AG04450 (cell line): ENCODE measurements around the gene KIF26B. TPM values are rescaled to one million over a fixed set of nuclear protein-coding genes. Genes with fewer than 3 reads are reported as not detected.
"Not testable (repeated sequence)": the region's sequence is repeated elsewhere in the genome, so short reads cannot be mapped to it uniquely, and the experiment has no call there.

ENCODE experiments used
- CTCF ChIA-PET: fragments of 300-600, 350-600 bp; formaldehyde crosslinking; extraction: SDS; loops from one replicate; lab custom pipeline; 2022; ENCODE audit warnings: antibody characterized with exemption, inconsistent platforms; lab: Charles Lee
- POLR2A ChIA-PET: fragments of 350-600 bp; formaldehyde crosslinking; extraction: SDS; loops from one replicate; lab custom pipeline; 2021; ENCODE audit warnings: antibody characterized with exemption, inconsistent platforms; lab: Yijun Ruan, JAX
- DNase-seq: peaks from one replicate; pipeline ENCODE4 v3.0.0-alpha.2; 2011; ENCODE audit warnings: low read depth, low spot score
- H3K27ac ChIP-seq: one replicate; pipeline ENCODE4 v1.5.1; 2012; ENCODE audit warnings: low read depth, low read length, control low read depth
- H3K27me3 ChIP-seq: one replicate; pipeline ENCODE4 v1.6.0; 2012; ENCODE audit warnings: low read length; ENCODE audit not compliant: control insufficient read depth, insufficient read depth
- H3K4me3 ChIP-seq: 2 replicates; pipeline ENCODE4 v1.5.1; 2011; ENCODE audit warnings: mild to moderate bottlenecking, low read depth, low read length, control low read depth
- H3K9me3 ChIP-seq: 2 replicates; pipeline ENCODE4 v1.5.1; 2012; ENCODE audit warnings: low read length; ENCODE audit not compliant: control insufficient read depth, insufficient read depth
- CTCF ChIP-seq: IDR thresholded peaks from 2 replicates; pipeline ENCODE4 v1.5.1; 2011; ENCODE audit warnings: low read depth, low read length, control low read depth, inconsistent platforms
- polyA plus RNA-seq: library from polyadenylated mRNA; depleted of rRNA; stranded (reverse); fragments of >200 nt; gene quantifications from 2 replicates; pipeline ENCODE4 v1.2.3, GENCODE V29; 2011

KIF26B gene
- polyA plus RNA-seq, 1 experiment, result 2.4 TPM

- CTCF ChIA-PET, result interaction anchor here (0.6 to 1.7 kb wide), 2 partner anchors 10 to 20 kb away, joined by 4 to 6 read pairs; no protein-coding TSS in a partner anchor
- no peak overlapping the region for H3K27ac ChIP-seq
- POLR2A ChIA-PET, result no interaction called here
- H3K9me3 ChIP-seq, result no peaks in the 10 kb centered on the region
- H3K27me3 ChIP-seq, result no peaks in the 10 kb centered on the region
- H3K4me3 ChIP-seq, result no peak overlapping the region
- TF ChIP-seq CTCF, result no peak
- no peak for DNase-seq
Observed at GRCh38 chr1:245313576-245313975, 158.8 kb downstream of the KIF26B start.

- Histone ChIP-seq H3K9me3 (no peaks in the 10 kb centered on the region), H3K4me3 (no peak overlapping the region), H3K27ac (no peak overlapping the region), H3K27me3 (no peaks in the 10 kb centered on the region)
- CTCF ChIA-PET, result no interaction called here
- DNase-seq, result no peak
- POLR2A ChIA-PET, result no interaction called here
- TF ChIP-seq CTCF, result no peak
Observed at GRCh38 chr1:245316784-245317183, 162.0 kb downstream of the KIF26B start.

GRCh38 chr1:245317217-245317616 lies 162.4 kb downstream of the KIF26B start:
- Histone ChIP-seq H3K4me3 (no peak overlapping the region), H3K27me3 (no peaks in the 10 kb centered on the region), H3K27ac (no peak overlapping the region), H3K9me3 (no peaks in the 10 kb centered on the region)
- no peak for DNase-seq
- no peak for TF ChIP-seq CTCF
- ChIA-PET POLR2A (no interaction called here), CTCF (interaction anchor here (0.6 kb wide), 1 partner anchor 191 kb away, joined by 3 read pairs; no protein-coding TSS in a partner anchor)

GRCh38 chr1:245319094-245319493 lies 164.3 kb downstream of the KIF26B start:
- POLR2A ChIA-PET, result no interaction called here
- Histone ChIP-seq H3K4me3 (no peak overlapping the region), H3K27ac (no peak overlapping the region), H3K9me3 (no peaks in the 10 kb centered on the region), H3K27me3 (no peaks in the 10 kb centered on the region)
- no peak for TF ChIP-seq CTCF
- DNase-seq, result no peak
- CTCF ChIA-PET, result no interaction called here

- Histone ChIP-seq H3K4me3 (no peak overlapping the region), H3K27me3 (no peaks in the 10 kb centered on the region), H3K9me3 (no peaks in the 10 kb centered on the region), H3K27ac (no peak overlapping the region)
- DNase-seq, result no peak
- ChIA-PET CTCF (interaction anchor here (2.1 kb wide), 1 partner anchor 8 kb away, joined by 4 read pairs; no protein-coding TSS in a partner anchor), POLR2A (no interaction called here)
- TF ChIP-seq CTCF, result no peak
Observed at GRCh38 chr1:245322673-245323072, 167.9 kb downstream of the KIF26B start.

- not testable (repeated sequence) for DNase-seq
- CTCF ChIA-PET, result interaction anchor here (0.6 to 2.1 kb wide), 2 partner anchors 10 to 21 kb away, joined by 4 to 5 read pairs; no protein-coding TSS in a partner anchor
Observed at GRCh38 chr1:245323765-245324164, 169.0 kb downstream of the KIF26B start.

More at GRCh38 chr1:245323765-245324164, 169.0 kb downstream of the KIF26B start:
- not testable (repeated sequence) for H3K9me3 ChIP-seq, H3K27me3 ChIP-seq, H3K27ac ChIP-seq, H3K4me3 ChIP-seq
- POLR2A ChIA-PET, result interaction anchor here (0.9 kb wide), 1 partner anchor 678 kb away, joined by 3 read pairs; no protein-coding TSS in a partner anchor
